H7 (cell line): ENCODE data around the gene PLA2G4B. TPM values are rescaled to one million over a fixed set of nuclear protein-coding genes. Genes with fewer than 3 reads are reported as not detected.

Experiments
- DNase-seq: peaks from one replicate; pipeline ENCODE4 v3.0.0; 2012
- H3K27me3 ChIP-seq: 2 replicates; pipeline ENCODE4 v1.6.0; 2011; ENCODE audit warnings: mild to moderate bottlenecking, low read length; ENCODE audit not compliant: control insufficient read depth, insufficient read depth
- H3K36me3 ChIP-seq: replicated peaks from 2 replicates; pipeline ENCODE4 v1.5.1; 2011; ENCODE audit warnings: low read length; ENCODE audit not compliant: control insufficient read depth, insufficient read depth
- H3K4me3 ChIP-seq: 2 replicates; pipeline ENCODE4 v1.5.1; 2011; ENCODE audit warnings: low read depth, mild to moderate bottlenecking, control low read depth, low read length, moderate library complexity; ENCODE audit not compliant: insufficient read depth
- total RNA-seq: library from RNA; depleted of rRNA; stranded (reverse); fragments of >200 nt; shearing (Covaris generic); gene quantifications from 2 replicates; pipeline ENCODE4 v1.2.3, GENCODE V29; 2014

PLA2G4B gene
- total RNA-seq, 1 experiment from 2014 or later: 3.0 TPM

GRCh38 chr15:41843571-41843970, 4.9 kb downstream of the PLA2G4B start:
- no peak overlapping the region for H3K4me3 ChIP-seq
- H3K27me3 ChIP-seq: no peaks in the 10 kb centered on the region
- no peak for DNase-seq
- H3K36me3 ChIP-seq: peaks cover 5% of the 10 kb centered on the region

- Histone ChIP-seq H3K4me3 (no peak overlapping the region), H3K27me3 (no peaks in the 10 kb centered on the region), H3K36me3 (peaks cover 5% of the 10 kb centered on the region)
- DNase-seq: no peak
Measured at GRCh38 chr15:41844814-41845213, 6.2 kb downstream of the PLA2G4B start.

- peaks cover 5% of the 10 kb centered on the region for H3K36me3 ChIP-seq
- DNase-seq: no peak
- no peaks in the 10 kb centered on the region for H3K27me3 ChIP-seq
- no peak overlapping the region for H3K4me3 ChIP-seq
Measured at GRCh38 chr15:41847206-41847605, 8.6 kb downstream of the PLA2G4B start.

DNA sequence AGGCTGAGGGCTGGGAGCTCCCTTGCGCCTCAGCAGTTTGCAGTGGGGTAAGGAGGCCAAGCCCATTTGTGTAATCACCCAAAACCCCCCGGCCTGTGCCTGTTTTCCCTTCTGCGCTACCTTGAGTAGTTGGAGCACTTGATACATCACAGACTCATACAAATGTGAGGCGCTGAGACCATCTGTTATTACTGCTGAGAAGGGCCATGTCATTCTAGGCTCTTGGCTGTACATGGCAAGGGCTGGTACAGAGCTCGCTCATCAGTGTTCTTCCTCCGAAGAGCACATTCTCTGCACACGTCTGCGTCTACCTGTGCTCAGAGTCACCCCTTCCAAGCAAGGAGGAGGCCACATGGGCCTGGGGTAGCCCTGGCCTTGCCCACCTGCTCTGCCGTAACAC, 9.3 kb downstream of the PLA2G4B start:
- Histone ChIP-seq H3K4me3 (no peak overlapping the region), H3K27me3 (no peaks in the 10 kb centered on the region), H3K36me3 (peaks cover 5% of the 10 kb centered on the region)
- no peak for DNase-seq

DNA sequence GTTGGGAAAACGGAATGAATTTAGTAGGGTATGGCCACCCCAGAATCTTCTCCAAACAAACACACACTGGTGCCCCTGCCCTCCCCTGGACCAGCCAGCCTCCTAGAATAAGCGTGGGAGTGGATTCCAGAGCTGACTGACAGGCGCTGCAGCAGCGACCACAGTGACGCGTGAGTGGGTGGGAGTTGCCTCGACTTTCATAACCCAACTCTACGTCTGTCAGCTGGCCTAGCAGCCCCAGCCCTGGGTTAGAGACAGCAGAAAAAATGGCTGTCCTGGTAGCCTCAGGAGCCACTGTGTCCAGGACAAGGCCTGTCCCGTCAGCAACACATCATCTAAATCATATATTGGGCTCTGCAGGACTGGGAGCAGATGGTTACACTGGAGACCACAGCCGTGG, 10.0 kb downstream of the PLA2G4B start:
- no peak for DNase-seq
- H3K36me3 ChIP-seq: peaks cover 5% of the 10 kb centered on the region
- no peaks in the 10 kb centered on the region for H3K27me3 ChIP-seq
- H3K4me3 ChIP-seq: no peak overlapping the region

DNA sequence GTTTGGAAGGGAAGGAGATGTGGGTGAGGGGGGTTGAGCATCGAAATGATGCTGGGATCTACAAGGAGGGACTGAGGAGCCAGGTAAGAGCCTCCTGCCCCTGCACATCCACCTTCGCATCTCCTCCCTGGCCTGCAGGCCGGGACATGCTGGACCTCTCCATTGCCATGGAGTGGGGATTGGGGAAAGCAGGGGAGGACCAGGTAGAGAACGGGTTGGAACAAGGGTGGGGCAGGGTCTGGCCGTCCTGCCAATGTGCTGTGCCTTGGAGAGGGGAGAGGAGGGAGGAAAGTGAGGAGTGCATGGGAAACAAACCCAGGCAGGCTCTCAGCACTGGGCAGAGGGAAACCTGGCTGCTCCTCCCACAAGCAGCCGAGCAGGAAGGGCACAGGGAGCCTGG, 10.6 kb downstream of the PLA2G4B start:
- H3K27me3 ChIP-seq: no peaks in the 10 kb centered on the region
- peaks cover 5% of the 10 kb centered on the region for H3K36me3 ChIP-seq
- no peak for DNase-seq
- H3K4me3 ChIP-seq: no peak overlapping the region

DNA sequence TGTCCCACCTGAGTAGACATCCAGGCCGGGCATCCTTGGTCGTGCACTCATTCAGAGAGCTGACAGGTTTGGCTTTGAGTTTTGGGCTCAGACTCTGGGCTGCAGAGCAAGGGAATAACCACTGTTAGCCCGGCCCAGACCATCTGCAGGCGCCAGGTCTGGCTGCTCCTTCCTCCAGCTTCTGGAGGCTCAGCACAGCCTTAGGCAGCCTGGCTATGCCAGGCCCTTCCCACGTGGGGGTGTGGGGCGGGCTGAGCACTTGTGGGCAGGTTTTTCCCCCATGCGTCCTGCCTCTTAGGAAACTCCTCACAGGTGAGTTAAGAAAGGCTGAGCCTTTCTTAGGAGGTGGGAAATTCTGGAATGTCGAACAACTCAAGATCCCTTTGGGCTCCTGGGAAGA, 11.2 kb downstream of the PLA2G4B start:
- Histone ChIP-seq H3K36me3 (peaks cover 5% of the 10 kb centered on the region), H3K4me3 (no peak overlapping the region), H3K27me3 (no peaks in the 10 kb centered on the region)
- DNase-seq: no peak

- Histone ChIP-seq H3K4me3 (no peak overlapping the region), H3K27me3 (no peaks in the 10 kb centered on the region), H3K36me3 (peaks cover 5% of the 10 kb centered on the region)
- DNase-seq: no peak
Measured at GRCh38 chr15:41850482-41851166, 12.0 kb downstream of the PLA2G4B start.

GRCh38 chr15:41851167-41851523, 12.5 kb downstream of the PLA2G4B start:
- DNase-seq: no peak
- Histone ChIP-seq H3K27me3 (no peaks in the 10 kb centered on the region), H3K36me3 (peaks cover 4% of the 10 kb centered on the region), H3K4me3 (no peak overlapping the region)

DNA sequence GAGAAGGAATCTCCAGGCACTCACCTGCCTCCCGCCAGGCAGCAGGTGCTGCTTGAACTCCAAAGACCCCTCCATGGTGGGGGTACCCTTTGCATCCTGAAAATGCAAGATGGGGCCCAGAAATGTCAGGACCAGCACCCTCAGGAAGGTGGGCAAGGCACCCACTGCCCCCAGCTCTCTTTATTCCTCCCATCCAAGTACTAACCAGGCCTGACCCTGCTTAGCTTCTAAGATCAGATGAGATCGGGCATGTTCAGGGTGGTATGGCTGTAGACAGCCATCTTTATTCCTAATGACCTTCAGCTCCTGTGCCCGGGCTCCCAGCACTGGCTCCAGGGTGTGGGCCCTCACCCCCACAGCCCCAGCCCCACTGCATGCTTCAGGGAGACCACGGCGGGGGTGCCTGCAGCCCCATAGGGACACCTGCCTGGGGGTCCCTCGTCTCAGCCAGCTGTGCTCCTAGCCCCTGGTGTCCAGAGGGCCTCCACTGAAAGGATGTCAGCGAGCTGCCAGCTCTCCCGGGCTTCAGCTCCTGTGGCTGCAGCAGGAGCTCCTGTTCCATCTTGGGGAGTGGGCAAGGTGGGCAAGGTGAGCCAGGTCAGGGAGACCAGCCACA, 13.2 kb downstream of the PLA2G4B start:
- no peak overlapping the region for H3K4me3 ChIP-seq
- H3K27me3 ChIP-seq: no peaks in the 10 kb centered on the region
- H3K36me3 ChIP-seq: peaks cover 3% of the 10 kb centered on the region
- no peak for DNase-seq

DNA sequence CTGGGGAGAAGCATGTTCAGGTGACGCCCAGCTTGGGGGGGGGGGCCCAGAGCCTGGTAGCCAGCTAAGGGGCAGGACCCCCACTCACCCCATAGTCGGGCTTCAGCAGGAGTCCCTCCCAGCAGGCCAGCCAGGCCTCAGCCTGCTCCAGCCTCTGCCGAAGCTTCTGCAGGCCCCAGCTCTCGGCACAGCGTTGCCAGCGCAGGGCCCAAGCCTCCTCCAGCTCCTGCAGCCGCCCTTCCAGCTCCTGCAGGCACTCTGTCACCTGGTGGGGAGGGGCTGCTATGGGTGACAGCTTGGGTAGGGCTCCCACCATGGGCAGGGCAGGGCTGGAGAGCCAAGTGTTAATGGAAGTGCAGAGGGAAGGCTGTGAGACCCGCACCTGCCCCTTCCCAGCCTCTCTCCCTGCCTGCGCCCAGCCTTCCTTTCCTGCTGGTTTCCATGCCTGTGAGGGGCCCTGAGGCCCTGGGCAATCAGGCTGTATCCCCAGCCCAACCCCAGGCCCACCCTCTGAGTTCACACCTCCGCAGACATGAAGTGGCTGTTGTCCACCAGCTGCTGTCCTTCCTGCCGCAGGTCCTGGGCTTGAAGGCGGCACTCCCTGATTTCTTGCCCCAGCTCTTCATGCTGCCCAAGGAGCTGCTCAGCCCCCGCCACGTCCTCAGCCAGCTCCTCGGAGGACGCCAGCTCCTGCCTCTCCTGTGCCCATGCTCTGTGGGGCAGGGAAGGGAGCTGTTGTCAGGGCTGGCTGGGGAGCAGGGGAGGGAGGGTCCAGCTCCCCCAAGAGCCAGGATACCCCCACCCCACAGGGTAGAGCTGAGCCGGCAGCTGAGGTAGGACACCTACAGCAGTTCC, 14.3 kb downstream of the PLA2G4B start:
- Histone ChIP-seq H3K4me3 (no peak overlapping the region), H3K36me3 (peaks cover 2% of the 10 kb centered on the region; the same call in 1 of the 2 replicates), H3K27me3 (no peaks in the 10 kb centered on the region)
- no peak for DNase-seq

DNA sequence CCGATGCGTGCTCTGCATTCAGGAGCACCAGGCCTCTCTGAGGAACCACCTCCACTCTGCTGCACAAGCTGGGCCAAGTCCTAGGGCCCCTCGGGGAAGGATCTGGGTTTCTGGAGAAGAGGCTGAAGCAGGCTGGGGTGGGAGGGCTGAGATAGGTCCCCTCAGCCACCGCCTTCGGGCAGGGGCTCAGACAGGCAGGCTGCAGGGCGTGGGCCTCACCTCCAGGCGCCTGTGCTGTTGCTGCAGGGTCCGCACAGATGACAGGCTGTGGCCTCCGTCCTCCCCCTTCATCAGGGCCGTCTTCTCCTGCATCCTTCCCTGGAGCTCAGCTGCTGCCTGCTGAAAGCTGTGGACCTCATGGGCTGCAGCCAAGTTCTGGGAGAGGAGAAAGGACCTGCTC, 15.2 kb downstream of the PLA2G4B start:
- H3K36me3 ChIP-seq: no peaks in the 10 kb centered on the region
- no peak for DNase-seq
- H3K4me3 ChIP-seq: no peak overlapping the region
- no peaks in the 10 kb centered on the region for H3K27me3 ChIP-seq

DNA sequence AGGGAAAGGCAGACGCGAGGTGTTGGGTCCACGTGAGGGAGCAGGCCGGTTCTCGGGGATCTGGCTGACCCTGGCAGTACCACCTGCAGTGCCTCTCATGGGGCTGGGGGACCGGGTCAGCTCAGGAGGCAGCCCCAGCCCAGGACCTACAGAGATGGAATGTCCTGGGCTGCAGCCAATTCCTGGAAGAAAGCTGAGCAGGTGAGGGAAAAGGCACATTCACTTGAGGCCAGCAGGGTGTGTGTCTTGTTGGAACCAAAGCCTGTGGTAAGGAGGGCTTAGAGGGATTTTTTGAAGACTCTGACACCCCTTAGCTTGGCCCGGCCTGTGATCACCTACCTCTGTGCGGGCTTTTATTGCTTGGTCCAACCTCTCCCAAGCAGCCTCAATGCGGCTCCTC, 15.8 kb downstream of the PLA2G4B start:
- Histone ChIP-seq H3K36me3 (no peaks in the 10 kb centered on the region), H3K4me3 (no peak overlapping the region), H3K27me3 (no peaks in the 10 kb centered on the region)
- no peak for DNase-seq

GRCh38 chr15:41855261-41855961, 16.8 kb downstream of the PLA2G4B start:
- Histone ChIP-seq H3K4me3 (no peak overlapping the region), H3K27me3 (no peaks in the 10 kb centered on the region), H3K36me3 (no peaks in the 10 kb centered on the region)
- peak; percentile 80 for DNase-seq
